Fibroblast of lung (primary cell): ENCODE data around the gene FGD4.

ENCODE experiments used
- CTCF ChIP-seq, 2 donors: IDR thresholded peaks in 1 of 2; conservative IDR thresholded peaks in 1 of 2; 1 replicate in 1 of 2; 2 replicates in 1 of 2; pipeline ENCODE4 v1.5.1; 2011 to 2012; ENCODE audit warnings: low read length in 2 of 2, control low read depth in 1 of 2, inconsistent platforms in 1 of 2, low read depth in 1 of 2, mild to moderate bottlenecking in 1 of 2
- EZH2 ChIP-seq: IDR thresholded peaks from 2 replicates; pipeline ENCODE4 v1.5.1; 2012; ENCODE audit warnings: low read length, control low read depth, mild to moderate bottlenecking; ENCODE audit errors: missing control alignments

- TF ChIP-seq CTCF (conservative IDR thresholded peaks at IDR 0.05 in 1 of 2, IDR thresholded peaks at IDR 0.05 in 1 of 2; ENCODE audit: low read depth in 1 of 2, low read length in 2 of 2) (no peak), EZH2 (no peak)
Observed at GRCh38 chr12:32551058-32551457, 151.7 kb downstream of the FGD4 start.
